ENCODE measurements around the gene PLCXD3. TPM values are rescaled to one million over a fixed set of nuclear protein-coding genes. Genes with fewer than 3 reads are reported as not detected.

The PLCXD3 gene
- total RNA-seq, 1 donor from 2014 or later: not detected

DNA sequence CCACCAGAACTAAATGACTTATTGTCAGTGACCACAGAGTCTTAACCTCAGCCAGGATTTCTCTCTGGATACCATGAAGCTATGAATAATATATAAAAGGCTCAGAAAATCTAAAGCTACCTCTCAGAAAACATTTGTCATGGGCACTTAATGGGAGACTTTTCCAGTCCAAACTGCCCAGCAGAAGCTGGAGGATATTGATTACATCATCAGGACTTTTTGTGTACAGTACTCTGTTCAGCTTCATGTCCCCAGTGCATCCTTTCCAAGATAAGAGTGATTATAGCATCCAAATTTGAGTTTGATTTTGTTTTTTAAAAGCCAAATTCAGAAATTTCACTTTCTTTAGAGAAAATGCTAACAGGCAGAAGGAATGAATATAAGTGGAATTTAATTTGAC lies 173.2 kb downstream of the PLCXD3 start:
- no peak for TF ChIP-seq CTCF (IDR thresholded peaks at IDR 0.05)
- DNase-seq: no peak
- ChIA-PET CTCF (no interaction called here), POLR2A (no interaction called here)
- H3K9me3 Mint-ChIP-seq: peaks cover 3% of the 10 kb centered on the region
- no peaks in the 10 kb centered on the region for H3K27me3 Mint-ChIP-seq
- H3K4me1 Mint-ChIP-seq: no peaks in the 10 kb centered on the region
- H3K27ac Mint-ChIP-seq: no peak overlapping the region
- intact Hi-C loops (cut with micrococcal nuclease): no loop called here
- no peak for ATAC-seq (ENCODE audit: low read depth)
- H3K4me3 Mint-ChIP-seq: no peak overlapping the region
- no peaks in the 10 kb centered on the region for H3K36me3 Mint-ChIP-seq (ENCODE audit: low read depth)

GRCh38 chr5:41336471-41336870 lies 173.9 kb downstream of the PLCXD3 start:
- Mint-ChIP-seq H3K4me1 (no peaks in the 10 kb centered on the region), H3K27me3 (no peaks in the 10 kb centered on the region), H3K4me3 (no peak overlapping the region), H3K27ac (no peak overlapping the region), H3K36me3 (ENCODE audit: low read depth) (no peaks in the 10 kb centered on the region), H3K9me3 (peaks cover 3% of the 10 kb centered on the region)
- ATAC-seq (ENCODE audit: low read depth) (no peak), DNase-seq (no peak)
- TF ChIP-seq CTCF (IDR thresholded peaks at IDR 0.05): no peak
- ChIA-PET POLR2A (no interaction called here), CTCF (no interaction called here)
- intact Hi-C loops (cut with micrococcal nuclease): no loop called here

GRCh38 chr5:41335596-41336181 lies 174.7 kb downstream of the PLCXD3 start:
- no peak for TF ChIP-seq CTCF (IDR thresholded peaks at IDR 0.05)
- no peak for DNase-seq
- ChIA-PET CTCF (no interaction called here), POLR2A (no interaction called here)
- intact Hi-C loops (cut with micrococcal nuclease): no loop called here
- no peak for ATAC-seq (ENCODE audit: low read depth)
- no peak overlapping the region for H3K27ac Mint-ChIP-seq
- H3K9me3 Mint-ChIP-seq: peaks cover 3% of the 10 kb centered on the region
- H3K27me3 Mint-ChIP-seq: no peaks in the 10 kb centered on the region
- H3K4me1 Mint-ChIP-seq: no peaks in the 10 kb centered on the region
- H3K36me3 Mint-ChIP-seq (ENCODE audit: low read depth): no peaks in the 10 kb centered on the region
- no peak overlapping the region for H3K4me3 Mint-ChIP-seq

DNA sequence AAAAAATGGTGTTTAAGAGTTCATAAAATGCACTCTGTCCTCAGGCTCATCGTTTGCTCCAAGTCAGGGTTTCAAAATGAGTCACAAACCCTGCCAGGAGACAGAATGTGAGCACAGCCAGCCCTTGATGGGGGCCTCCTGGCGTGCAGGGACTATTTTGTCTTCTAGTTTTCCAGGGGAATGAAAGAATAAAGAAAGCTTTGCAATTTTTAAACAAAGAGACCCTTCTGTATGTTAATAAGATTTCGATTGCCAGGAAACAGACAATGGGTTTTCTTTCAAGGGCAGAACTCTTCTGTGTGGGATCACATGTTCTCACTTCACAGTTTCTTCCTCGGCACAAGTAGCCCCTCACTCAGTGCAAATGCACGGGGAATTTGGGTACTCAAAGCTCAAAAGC lies 175.6 kb downstream of the PLCXD3 start:
- no peaks in the 10 kb centered on the region for H3K4me1 Mint-ChIP-seq
- H3K9me3 Mint-ChIP-seq: peaks cover 3% of the 10 kb centered on the region
- no peak overlapping the region for H3K4me3 Mint-ChIP-seq
- H3K36me3 Mint-ChIP-seq (ENCODE audit: low read depth): no peaks in the 10 kb centered on the region
- DNase-seq (no peak), ATAC-seq (ENCODE audit: low read depth) (no peak)
- intact Hi-C loops (cut with micrococcal nuclease): no loop called here
- POLR2A ChIA-PET: no interaction called here
- no peak overlapping the region for H3K27ac Mint-ChIP-seq
- no peaks in the 10 kb centered on the region for H3K27me3 Mint-ChIP-seq
- CTCF ChIA-PET: no interaction called here
- no peak for TF ChIP-seq CTCF (IDR thresholded peaks at IDR 0.05)

- Mint-ChIP-seq H3K9me3 (peaks cover 3% of the 10 kb centered on the region), H3K27me3 (no peaks in the 10 kb centered on the region), H3K4me3 (no peak overlapping the region), H3K27ac (no peak overlapping the region), H3K4me1 (no peaks in the 10 kb centered on the region), H3K36me3 (ENCODE audit: low read depth) (no peaks in the 10 kb centered on the region)
- CTCF ChIA-PET: no interaction called here
- no peak for TF ChIP-seq CTCF (IDR thresholded peaks at IDR 0.05)
- no peak for ATAC-seq (ENCODE audit: low read depth)
- intact Hi-C loops (cut with micrococcal nuclease): no loop called here
- DNase-seq: no peak
- POLR2A ChIA-PET: no interaction called here
Measured at GRCh38 chr5:41334221-41334620, 176.2 kb downstream of the PLCXD3 start.

All from activated B cell treated with CpG ODN at 0.5 μM for 24 hours (primary cell).